IPS-15b (cell line): ENCODE data around the gene MORN3.
"Not testable (repeated sequence)": the region's sequence is repeated elsewhere in the genome, so short reads cannot be mapped to it uniquely, and the experiment has no call there.

Experiments
- H3K27me3 ChIP-seq: one replicate; pipeline ENCODE4 v1.6.1; 2013; ENCODE audit warnings: low read length; ENCODE audit not compliant: control insufficient read depth, insufficient read depth
- H3K36me3 ChIP-seq: one replicate; pipeline ENCODE4 v1.6.1; 2013; ENCODE audit warnings: low read length; ENCODE audit not compliant: control insufficient read depth, insufficient read depth
- H3K4me1 ChIP-seq: one replicate; pipeline ENCODE4 v1.6.1; 2013; ENCODE audit warnings: mild to moderate bottlenecking, low read length; ENCODE audit not compliant: control insufficient read depth, insufficient read depth
- H3K4me3 ChIP-seq: one replicate; pipeline ENCODE4 v1.5.1; 2013; ENCODE audit warnings: low read depth, low read length
- H3K9ac ChIP-seq: one replicate; pipeline ENCODE4 v1.6.1; 2013; ENCODE audit warnings: low read depth, mild to moderate bottlenecking, low read length
- H3K9me3 ChIP-seq: one replicate; pipeline ENCODE4 v1.6.1; 2013; ENCODE audit warnings: mild to moderate bottlenecking, low read length; ENCODE audit not compliant: control insufficient read depth, insufficient read depth

The MORN3 gene, protein sequence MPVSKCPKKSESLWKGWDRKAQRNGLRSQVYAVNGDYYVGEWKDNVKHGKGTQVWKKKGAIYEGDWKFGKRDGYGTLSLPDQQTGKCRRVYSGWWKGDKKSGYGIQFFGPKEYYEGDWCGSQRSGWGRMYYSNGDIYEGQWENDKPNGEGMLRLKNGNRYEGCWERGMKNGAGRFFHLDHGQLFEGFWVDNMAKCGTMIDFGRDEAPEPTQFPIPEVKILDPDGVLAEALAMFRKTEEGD

DNA sequence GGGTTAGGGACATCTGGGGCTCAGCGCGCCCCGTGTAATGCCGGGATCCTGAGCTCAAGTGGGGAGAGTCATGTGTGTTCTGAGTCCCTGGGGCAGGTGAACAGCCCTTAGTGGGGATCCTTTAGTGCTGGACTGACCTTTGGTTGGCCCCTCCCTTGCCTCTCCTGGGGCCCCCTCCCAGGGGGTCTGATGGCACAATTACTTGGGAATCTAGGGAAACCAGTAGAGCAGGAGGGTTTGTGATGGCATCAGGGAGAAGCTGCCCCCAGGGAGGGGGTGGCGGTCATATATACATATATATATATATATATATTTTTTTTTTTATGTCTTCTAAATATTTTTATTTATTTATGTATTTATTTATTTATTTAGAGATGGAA lies at the start of gene MORN3:
TSS of gene MORN3 (minus strand) at position 134 of the 380 bp plus-strand sequence. CDS start 171 bp downstream, outside the sequence.
- Histone ChIP-seq H3K4me3 (no peak within 1 kb of the TSS), H3K4me1 (peaks cover 8% of the 10 kb centered on the region), H3K36me3 (peaks cover 7% of the 10 kb centered on the region), H3K9ac (no peak within 1 kb of the TSS), H3K9me3 (no peaks in the 10 kb centered on the region), H3K27me3 (no peaks in the 10 kb centered on the region)

DNA sequence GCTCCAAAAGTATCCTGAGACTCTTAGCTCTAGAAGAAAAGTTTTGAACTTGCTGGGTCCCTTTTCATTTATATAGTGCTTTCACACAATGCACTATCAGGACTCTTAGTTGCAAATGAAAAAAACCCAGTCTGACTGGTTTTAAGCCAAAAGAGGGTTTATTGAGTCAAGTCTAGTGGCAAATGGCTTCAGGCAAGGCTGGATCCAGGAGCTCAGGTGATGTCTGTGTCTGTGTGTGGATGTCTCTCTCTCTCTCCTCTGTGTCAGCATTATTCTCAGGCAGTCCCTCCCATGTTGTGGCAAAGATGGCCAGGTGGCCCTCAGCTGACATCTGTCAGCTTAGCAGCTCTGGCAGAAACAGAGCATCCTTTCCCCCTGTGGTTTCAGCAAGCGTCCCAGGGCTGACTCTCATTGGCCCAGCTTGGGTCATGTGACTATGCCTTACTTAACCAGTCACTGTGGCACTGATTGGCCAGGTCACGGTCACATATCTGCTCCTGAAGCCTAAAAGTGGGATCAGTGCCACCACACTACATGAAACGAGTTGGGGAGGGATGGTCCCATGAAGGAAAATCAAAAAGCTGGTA lies 49.3 kb upstream of the MORN3 start:
- Histone ChIP-seq H3K9me3 (no peaks in the 10 kb centered on the region), H3K9ac (no peak overlapping the region), H3K4me1 (peaks cover 2% of the 10 kb centered on the region), H3K27me3 (no peaks in the 10 kb centered on the region), H3K36me3 (peaks cover 3% of the 10 kb centered on the region), H3K4me3 (no peak overlapping the region)

DNA sequence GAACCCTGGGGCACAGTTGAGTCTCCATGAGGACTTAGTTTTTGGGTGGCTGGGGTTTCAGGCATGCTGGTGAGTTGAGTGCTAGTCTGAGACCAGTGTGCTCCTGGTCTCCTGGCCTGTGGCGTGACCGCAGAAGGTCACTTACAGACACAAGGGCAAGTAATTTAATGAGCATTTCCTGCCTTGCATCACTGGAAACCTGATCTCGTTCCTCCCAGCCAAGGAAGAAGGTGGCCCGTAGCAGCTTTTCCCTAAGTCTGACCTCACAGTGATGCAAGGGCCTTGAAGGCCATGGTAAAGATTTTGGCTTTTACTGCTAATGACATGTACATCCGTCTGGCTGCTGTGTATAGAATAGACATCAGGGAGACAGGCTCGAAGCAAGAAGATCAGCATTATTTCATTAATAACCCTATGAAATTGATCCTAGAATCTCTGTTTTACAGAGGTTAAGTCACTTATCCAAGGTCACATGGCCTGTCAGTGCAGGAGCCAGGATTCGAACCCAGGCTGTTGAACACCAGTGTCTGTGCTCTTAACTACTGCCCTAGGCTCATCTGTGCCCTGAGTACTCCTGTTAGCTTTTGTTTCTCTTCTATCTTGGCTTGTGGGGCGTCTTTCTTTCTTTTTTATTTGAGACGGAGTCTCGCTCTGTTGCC lies 47.7 kb upstream of the MORN3 start:
- Histone ChIP-seq H3K4me1 (peaks cover 2% of the 10 kb centered on the region), H3K36me3 (peaks cover 3% of the 10 kb centered on the region), H3K9ac (no peak overlapping the region), H3K27me3 (no peaks in the 10 kb centered on the region), H3K4me3 (no peak overlapping the region), H3K9me3 (no peaks in the 10 kb centered on the region)

DNA sequence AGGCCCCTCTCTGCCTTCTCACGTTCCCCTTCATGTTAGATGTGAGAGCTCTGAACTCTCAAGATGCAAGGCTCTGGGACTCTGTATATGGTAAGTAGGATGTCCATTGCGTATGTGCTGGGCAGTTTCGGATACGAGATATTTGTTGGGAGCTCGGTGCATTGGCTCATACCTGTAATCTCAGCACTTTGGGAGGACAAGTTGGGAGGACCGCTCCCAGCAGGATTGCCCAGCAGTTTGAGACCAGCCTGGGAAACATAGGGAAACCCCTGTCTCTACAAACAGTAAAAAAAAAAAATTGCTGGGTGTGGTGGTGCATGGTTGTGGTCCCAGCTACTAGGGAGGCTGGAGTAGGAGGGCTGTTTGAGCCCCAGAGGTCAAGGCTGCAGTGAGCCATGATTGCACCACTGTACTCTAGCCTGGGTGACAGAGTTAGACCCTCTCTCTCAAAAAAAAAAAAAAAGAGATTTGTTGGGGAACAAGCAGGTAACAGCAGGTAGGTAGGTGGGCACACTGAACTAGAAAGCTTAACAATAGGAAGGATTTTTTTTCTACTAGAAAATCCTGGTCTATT lies 46.5 kb upstream of the MORN3 start:
- Histone ChIP-seq H3K4me3 (no peak overlapping the region), H3K9ac (no peak overlapping the region), H3K4me1 (peaks cover 2% of the 10 kb centered on the region), H3K36me3 (peaks cover 3% of the 10 kb centered on the region), H3K27me3 (no peaks in the 10 kb centered on the region), H3K9me3 (no peaks in the 10 kb centered on the region)

DNA sequence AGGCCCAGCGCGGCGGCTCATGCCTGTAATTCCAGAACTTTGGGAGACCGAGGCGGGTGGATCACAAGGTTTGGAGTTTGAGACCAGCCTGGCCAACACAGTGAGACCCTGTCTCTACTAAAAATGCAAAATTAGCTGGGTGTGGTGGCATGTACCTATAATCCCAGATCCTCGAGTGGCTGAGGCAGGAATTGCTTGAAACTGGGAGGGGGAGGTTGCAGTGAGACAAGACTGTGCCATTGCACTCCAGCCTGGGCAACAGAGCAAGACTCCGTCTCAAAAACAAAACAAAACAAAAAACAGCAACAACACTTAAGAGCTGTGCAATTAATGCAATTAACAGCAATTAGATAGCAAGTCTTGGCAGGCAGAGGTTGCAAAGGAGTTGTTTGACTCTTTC lies 45.6 kb upstream of the MORN3 start:
- not testable (repeated sequence) for H3K4me1 ChIP-seq, H3K4me3 ChIP-seq, H3K9me3 ChIP-seq, H3K36me3 ChIP-seq, H3K27me3 ChIP-seq, H3K9ac ChIP-seq

DNA sequence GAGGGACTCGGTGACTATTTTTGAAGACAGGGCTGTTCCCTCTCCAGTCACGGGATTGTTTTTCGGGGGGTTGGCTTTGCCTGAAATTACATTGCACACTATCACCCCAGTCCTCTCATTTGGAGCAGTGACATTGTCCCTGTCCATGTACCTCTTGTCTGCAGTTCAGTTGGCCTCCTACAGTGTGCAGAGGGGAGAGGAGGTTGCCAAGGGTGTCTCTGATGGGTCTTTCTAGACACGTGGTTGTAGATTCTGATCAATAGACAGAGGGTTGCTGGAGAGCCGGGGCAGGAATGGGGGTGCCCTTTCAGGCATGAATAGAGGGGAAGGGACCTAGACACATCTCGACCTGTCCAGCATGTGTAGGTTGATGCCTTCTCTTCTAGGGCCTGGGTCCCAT lies 44.3 kb upstream of the MORN3 start:
- Histone ChIP-seq H3K36me3 (no peaks in the 10 kb centered on the region), H3K9me3 (no peaks in the 10 kb centered on the region), H3K4me3 (peak overlapping the region; percentile 85), H3K27me3 (no peaks in the 10 kb centered on the region), H3K4me1 (peaks cover 2% of the 10 kb centered on the region), H3K9ac (peak overlapping the region; percentile 56)

DNA sequence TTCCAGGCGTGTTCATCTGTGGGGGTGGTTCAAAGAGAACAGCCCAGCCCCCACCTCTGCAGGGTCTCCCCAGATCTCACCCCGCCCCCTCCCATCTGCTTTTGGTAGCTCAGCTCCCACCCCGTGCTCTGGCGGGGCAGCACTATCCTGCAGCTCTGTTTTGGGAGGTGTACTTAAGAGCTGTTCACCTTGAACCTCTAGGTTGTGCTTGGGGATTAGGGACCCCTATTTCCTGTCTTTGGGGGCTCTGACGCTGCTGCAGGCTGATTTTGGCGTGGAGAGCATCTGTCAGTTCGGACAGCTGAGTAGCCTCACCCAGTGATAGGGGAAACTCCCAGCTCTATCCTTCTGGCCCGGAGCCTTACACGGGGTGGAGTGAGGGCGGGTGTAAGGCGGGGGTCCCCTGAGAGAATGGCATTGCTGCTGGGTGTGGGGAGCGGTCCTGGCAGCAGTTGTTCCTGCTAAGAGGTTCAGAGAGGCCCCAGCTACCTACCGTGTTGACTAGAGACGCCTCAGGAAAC lies 43.9 kb upstream of the MORN3 start:
- no peaks in the 10 kb centered on the region for H3K36me3 ChIP-seq
- peak overlapping the region; percentile 56 for H3K9ac ChIP-seq
- H3K9me3 ChIP-seq, result no peaks in the 10 kb centered on the region
- H3K4me3 ChIP-seq, result peak overlapping the region; percentile 85
- H3K4me1 ChIP-seq, result peaks cover 2% of the 10 kb centered on the region
- no peaks in the 10 kb centered on the region for H3K27me3 ChIP-seq

DNA sequence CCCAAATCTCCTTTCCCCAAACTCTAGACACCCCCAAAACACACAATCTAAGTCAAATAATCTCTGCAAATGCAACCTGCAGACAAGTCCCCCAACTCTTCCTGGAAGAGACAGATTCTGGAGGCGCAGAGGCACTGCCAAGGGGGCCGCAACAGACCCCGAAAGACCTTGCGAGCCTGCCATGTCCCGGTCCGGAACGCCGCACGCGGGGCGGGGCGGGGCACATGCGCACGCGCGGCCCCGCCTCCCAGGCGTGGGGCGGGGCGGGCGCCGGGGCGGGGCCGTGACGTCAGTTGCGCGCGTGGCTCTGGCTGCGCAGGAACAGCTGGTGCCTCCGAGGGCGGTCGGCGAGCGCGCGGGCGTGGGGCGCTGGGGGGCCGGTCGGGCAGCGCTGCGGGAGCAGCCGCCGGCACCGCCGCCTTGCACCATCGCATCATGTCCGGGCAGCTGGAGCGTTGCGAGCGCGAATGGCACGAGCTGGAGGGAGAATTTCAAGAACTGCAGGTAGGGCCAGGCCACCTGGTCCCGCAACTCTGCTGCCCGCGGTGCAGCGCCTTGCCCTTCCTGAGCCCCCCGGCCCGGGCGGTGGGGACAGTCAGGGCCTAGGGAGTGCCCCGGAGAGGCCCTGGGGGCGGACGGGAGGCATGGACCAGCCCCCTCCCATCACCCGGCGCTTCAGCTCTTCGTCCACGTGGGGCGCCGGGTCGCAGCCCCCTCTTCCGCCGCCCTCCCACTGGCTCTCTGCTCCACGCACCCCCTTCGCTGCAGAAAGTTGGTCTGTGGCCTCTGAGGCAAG lies 43.2 kb upstream of the MORN3 start, which contains the start of gene TMEM120B:
TSS of gene TMEM120B (plus strand) at position 292 of the 796 bp plus-strand sequence. CDS start at position 436, 144 bp downstream.
- Histone ChIP-seq H3K4me1 (peaks cover 2% of the 10 kb centered on the region), H3K4me3 (peak within 1 kb of the TSS; percentile 85), H3K9me3 (no peaks in the 10 kb centered on the region), H3K27me3 (no peaks in the 10 kb centered on the region), H3K36me3 (no peaks in the 10 kb centered on the region), H3K9ac (peak within 1 kb of the TSS; percentile 56)

DNA sequence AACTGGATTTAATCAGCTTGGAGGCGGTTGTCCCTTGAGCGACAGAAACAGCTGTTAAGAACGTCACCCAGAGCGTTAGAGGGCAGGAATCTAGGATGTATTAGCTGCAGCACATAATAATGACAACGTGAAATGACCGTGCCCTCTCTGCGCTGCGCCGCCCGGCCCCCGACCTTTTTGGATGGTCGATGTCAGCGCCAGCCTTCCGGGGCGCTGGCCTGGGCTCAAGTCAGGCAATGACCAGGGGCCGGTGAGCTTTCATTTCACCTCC lies 42.7 kb upstream of the MORN3 start:
- H3K4me1 ChIP-seq, result peaks cover 2% of the 10 kb centered on the region
- H3K9ac ChIP-seq, result peak overlapping the region; percentile 50
- H3K9me3 ChIP-seq, result no peaks in the 10 kb centered on the region
- no peaks in the 10 kb centered on the region for H3K36me3 ChIP-seq
- peak overlapping the region; percentile 85 for H3K4me3 ChIP-seq
- H3K27me3 ChIP-seq, result no peaks in the 10 kb centered on the region

DNA sequence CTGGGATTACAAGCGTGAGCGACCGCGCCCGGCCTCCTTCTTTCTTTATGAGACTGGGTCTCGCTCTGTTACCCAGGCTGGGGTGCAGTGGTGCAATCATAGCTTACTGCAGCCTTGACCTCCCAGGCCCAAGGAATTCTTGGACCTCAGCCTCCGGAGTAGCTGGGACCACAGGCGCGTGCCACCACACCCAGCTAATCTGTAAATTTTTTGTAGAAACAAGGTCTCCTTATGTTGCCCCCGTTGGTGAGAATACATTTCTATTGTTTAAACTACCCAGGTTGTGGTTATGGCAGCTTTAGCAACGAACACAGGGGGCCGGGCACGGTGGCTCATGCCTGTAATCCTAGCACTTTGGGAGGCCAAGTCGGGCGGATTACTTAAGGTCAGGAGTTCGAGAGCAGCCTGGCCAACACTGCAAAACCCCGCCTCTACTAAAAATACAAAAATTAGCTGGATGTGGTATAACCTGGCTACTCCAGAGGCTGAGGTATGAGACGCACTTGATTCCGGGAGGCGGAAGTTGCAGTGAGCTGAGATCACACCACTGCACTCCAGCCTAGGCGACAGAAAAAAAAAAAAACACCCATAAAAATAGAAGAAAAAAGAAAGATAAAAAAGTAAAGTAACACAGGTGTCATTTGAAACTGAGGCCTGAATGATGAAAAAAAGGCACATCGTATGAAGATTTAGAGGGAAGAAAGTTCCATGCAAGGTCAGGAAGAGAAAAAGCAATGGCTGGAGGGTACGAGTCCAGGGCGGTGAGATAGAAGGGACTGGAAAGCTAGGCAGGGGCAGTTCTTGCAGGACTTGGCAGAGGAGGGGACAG lies 42.1 kb upstream of the MORN3 start:
- Histone ChIP-seq H3K4me1 (peaks cover 2% of the 10 kb centered on the region), H3K4me3 (peak overlapping the region; percentile 85), H3K9me3 (no peaks in the 10 kb centered on the region), H3K36me3 (no peaks in the 10 kb centered on the region), H3K27me3 (no peaks in the 10 kb centered on the region), H3K9ac (peak overlapping the region; percentile 50)
